CD4-positive, alpha-beta memory T cell (primary cell): ENCODE results near the gene BCAN. TPM values are rescaled to one million over a fixed set of nuclear protein-coding genes. Genes with fewer than 3 reads are reported as not detected.

ENCODE experiments used
- CTCF ChIA-PET: fragments of 350-600 bp; sonication (Branson Sonifier 250); formaldehyde crosslinking; loops from one replicate; lab custom pipeline; 2021; ENCODE audit warnings: inconsistent platforms; ENCODE audit not compliant: partially characterized antibody; lab: Charles Lee
- POLR2A ChIA-PET: fragments of 350-600 bp; sonication (Branson Sonifier 250); formaldehyde crosslinking; loops from one replicate; lab custom pipeline; 2021; ENCODE audit not compliant: partially characterized antibody; lab: Charles Lee
- DNase-seq, 5 donors: peaks; one replicate each; pipeline versions ENCODE4 v3.0.0 to v3.0.0-alpha.2; 2020 to 2022; ENCODE audit warnings: mixed read lengths in 1 of 5
- H3K27ac ChIP-seq: one replicate; pipeline ENCODE4 v1.7.0; 2013; ENCODE audit warnings: low read depth, low read length
- H3K27me3 ChIP-seq: 2 replicates; pipeline ENCODE4 v1.7.0; 2013; ENCODE audit warnings: mild to moderate bottlenecking, low read length, moderate library complexity; ENCODE audit not compliant: insufficient read depth
- H3K36me3 ChIP-seq: 2 replicates; pipeline ENCODE4 v1.7.0; 2013; ENCODE audit warnings: mild to moderate bottlenecking, low read length, moderate library complexity; ENCODE audit not compliant: insufficient read depth
- H3K4me1 ChIP-seq: 2 replicates; pipeline ENCODE4 v1.7.0; 2013; ENCODE audit warnings: mild to moderate bottlenecking, low read length, moderate library complexity; ENCODE audit not compliant: insufficient read depth
- H3K4me3 ChIP-seq, 2 donors: one replicate each; pipeline ENCODE4 v1.7.0; 2013; ENCODE audit warnings: low read length in 2 of 2, mild to moderate bottlenecking in 1 of 2
- H3K9me3 ChIP-seq, 2 donors: one replicate each; pipeline ENCODE4 v1.7.0; 2013; ENCODE audit warnings: low read length in 2 of 2, control low read depth in 1 of 2; ENCODE audit not compliant: control insufficient read depth in 1 of 2
- H3K27ac Mint-ChIP-seq, 7 donors: one replicate each; pipeline ENCODE4 v1.8.0; 2020 to 2021; ENCODE audit warnings: mixed read lengths in 7 of 7, mild to moderate bottlenecking in 6 of 7, inconsistent platforms in 3 of 7, moderate library complexity in 3 of 7
- H3K27me3 Mint-ChIP-seq, 2 donors: one replicate each; pipeline ENCODE4 v1.8.0; 2020 to 2021; ENCODE audit warnings: mixed read lengths in 2 of 2
- H3K36me3 Mint-ChIP-seq, 2 donors: one replicate each; pipeline ENCODE4 v1.8.0; 2020 to 2021; ENCODE audit warnings: mixed read lengths in 2 of 2, inconsistent platforms in 1 of 2, mild to moderate bottlenecking in 1 of 2
- H3K4me1 Mint-ChIP-seq, 4 donors: one replicate each; pipeline ENCODE4 v1.8.0; 2020 to 2021; ENCODE audit warnings: mixed read lengths in 4 of 4, mild to moderate bottlenecking in 1 of 4
- H3K4me3 Mint-ChIP-seq, 8 donors: one replicate each; pipeline ENCODE4 v1.8.0; 2020 to 2021; ENCODE audit warnings: mixed read lengths in 8 of 8, mild to moderate bottlenecking in 7 of 8, moderate library complexity in 6 of 8, inconsistent platforms in 3 of 8
- H3K9me3 Mint-ChIP-seq, 8 donors: one replicate each; pipeline ENCODE4 v1.8.0; 2020 to 2021; ENCODE audit warnings: mixed read lengths in 8 of 8, mild to moderate bottlenecking in 5 of 8, inconsistent platforms in 3 of 8, moderate library complexity in 1 of 8
- intact Hi-C: fragments of 100-400 bp; cut with micrococcal nuclease; formaldehyde crosslinking; loops from one replicate; pipeline ENCODE4 v1.15.1; 2023
- polyA plus RNA-seq, 2 donors: library from polyadenylated mRNA; unstranded; fragments of 300-500 nt; fragmentation: Illumina TruSeq; gene quantifications; one replicate each; pipeline ENCODE4 v1.2.3, GENCODE V29; 2021
- total RNA-seq, 2 experiments: library from RNA; stranded (reverse); gene quantifications; one replicate each; pipeline ENCODE4 v1.2.3, GENCODE V29; 2021

The BCAN gene
- total and polyA plus RNA-seq, 4 experiments from 2014 or later: not detected

GRCh38 chr1:156658496-156658895, 16.6 kb downstream of the BCAN start:
- ChIA-PET POLR2A (interaction anchor here (0.9 kb wide), 1 partner anchor 31 kb away, joined by 4 read pairs; no protein-coding TSS in a partner anchor), CTCF (interaction anchor here (0.9 to 7.8 kb wide), 8 partner anchors 9 to 67 kb away, joined by 3 to 153 read pairs (median 7); partner anchors contain the start of gene NES)
- no peak overlapping the region for H3K27ac ChIP-seq
- H3K9me3 ChIP-seq: no peaks in the 10 kb centered on the region
- H3K27me3 ChIP-seq: peaks cover 19% of the 10 kb centered on the region
- no peak for DNase-seq
- Mint-ChIP-seq H3K4me1 (peaks cover 30 to 72% (median 46%) of the 10 kb centered on the region in 4 donors), H3K36me3 (no peaks in the 10 kb centered on the region), H3K4me3 (peak overlapping the region in 2 of 8 donors; percentile 4 to 46), H3K27me3 (peaks cover 28 to 37% of the 10 kb centered on the region in 2 donors), H3K9me3 (no peaks in the 10 kb centered on the region), H3K27ac (peak overlapping the region in 3 of 7 donors; percentile 6 to 53 (median 34))
- intact Hi-C loops: no loop called here
- no peaks in the 10 kb centered on the region for H3K36me3 ChIP-seq
- no peak overlapping the region for H3K4me3 ChIP-seq
- peaks cover 60% of the 10 kb centered on the region for H3K4me1 ChIP-seq

GRCh38 chr1:156658945-156659574, 17.1 kb downstream of the BCAN start:
- POLR2A ChIA-PET: interaction anchor here (2.6 kb wide), 1 partner anchor 47 kb away, joined by 9 read pairs; the partner anchor contains the start of gene CRABP2
- intact Hi-C loops: no loop called here
- peaks cover 30 to 72% (median 46%) of the 10 kb centered on the region in 4 donors for H3K4me1 Mint-ChIP-seq
- CTCF ChIA-PET: interaction anchor here (0.8 to 7.8 kb wide), 17 partner anchors 10 to 158 kb away, joined by 3 to 153 read pairs (median 5); partner anchors contain the start of genes CRABP2, ISG20L2, MEF2D and METTL25B
- no peak overlapping the region for H3K27ac ChIP-seq
- H3K4me1 ChIP-seq: peaks cover 60% of the 10 kb centered on the region
- peaks cover 25 to 32% of the 10 kb centered on the region in 2 donors for H3K27me3 Mint-ChIP-seq
- peak overlapping the region in 3 of 8 donors; percentile 59 to 70 (median 63) for H3K4me3 Mint-ChIP-seq
- peaks cover 19% of the 10 kb centered on the region for H3K27me3 ChIP-seq
- H3K36me3 Mint-ChIP-seq: no peaks in the 10 kb centered on the region
- no peaks in the 10 kb centered on the region for H3K36me3 ChIP-seq
- H3K9me3 ChIP-seq: no peaks in the 10 kb centered on the region
- H3K4me3 ChIP-seq: no peak overlapping the region
- H3K9me3 Mint-ChIP-seq: no peaks in the 10 kb centered on the region
- no peak for DNase-seq
- peak overlapping the region in 4 of 7 donors; percentile 53 to 90 (median 78) for H3K27ac Mint-ChIP-seq

- peaks cover 30 to 72% (median 46%) of the 10 kb centered on the region in 4 donors for H3K4me1 Mint-ChIP-seq
- no peak overlapping the region for H3K27ac ChIP-seq
- peak overlapping the region; percentile 7 to 9 for H3K4me3 ChIP-seq
- no peaks in the 10 kb centered on the region for H3K9me3 ChIP-seq
- POLR2A ChIA-PET: interaction anchor here (2.6 kb wide), 1 partner anchor 47 kb away, joined by 9 read pairs; the partner anchor contains the start of gene CRABP2
- no peaks in the 10 kb centered on the region for H3K36me3 Mint-ChIP-seq
- peaks cover 16% of the 10 kb centered on the region for H3K27me3 ChIP-seq
- peak overlapping the region in 6 of 7 donors; percentile 67 to 90 (median 78) for H3K27ac Mint-ChIP-seq
- peak overlapping the region; percentile 35 to 74 (median 60) for H3K4me3 Mint-ChIP-seq
- CTCF ChIA-PET: interaction anchor here (0.8 to 7.8 kb wide), 14 partner anchors 10 to 159 kb away, joined by 3 to 153 read pairs (median 4); partner anchors contain the start of genes CRABP2, ISG20L2, MEF2D and METTL25B
- no peaks in the 10 kb centered on the region for H3K36me3 ChIP-seq
- no peak for DNase-seq
- intact Hi-C loops: no loop called here
- H3K27me3 Mint-ChIP-seq: peaks cover 20 to 26% of the 10 kb centered on the region in 2 donors
- peaks cover 63% of the 10 kb centered on the region for H3K4me1 ChIP-seq
- H3K9me3 Mint-ChIP-seq: no peaks in the 10 kb centered on the region
These were observed 17.7 kb downstream of the BCAN start for GRCh38 chr1:156659661-156659987.

GRCh38 chr1:156659988-156660751, 18.3 kb downstream of the BCAN start:
- no peaks in the 10 kb centered on the region for H3K36me3 Mint-ChIP-seq
- H3K27me3 Mint-ChIP-seq: peaks cover 18 to 22% of the 10 kb centered on the region in 2 donors
- H3K4me1 ChIP-seq: peaks cover 64% of the 10 kb centered on the region
- H3K4me1 Mint-ChIP-seq: peaks cover 30 to 69% (median 46%) of the 10 kb centered on the region in 4 donors
- ChIA-PET CTCF (interaction anchor here (0.6 to 7.8 kb wide), 24 partner anchors 11 to 275 kb away, joined by 3 to 153 read pairs (median 4); partner anchors contain the start of genes CRABP2, ISG20L2, MEF2D and METTL25B), POLR2A (interaction anchor here (2.6 kb wide), 1 partner anchor 46 kb away, joined by 9 read pairs; the partner anchor contains the start of gene CRABP2)
- H3K27me3 ChIP-seq: peaks cover 10% of the 10 kb centered on the region
- H3K27ac Mint-ChIP-seq: peak overlapping the region in 6 of 7 donors; percentile 69 to 90 (median 84)
- intact Hi-C loops: loop anchor here (1.0 kb wide), 3 partner anchors 18 to 65 kb away; no protein-coding TSS in a partner anchor
- peak overlapping the region in 1 of 2 donors; percentile 9 for H3K4me3 ChIP-seq
- no peaks in the 10 kb centered on the region for H3K36me3 ChIP-seq
- H3K4me3 Mint-ChIP-seq: peak overlapping the region; percentile 45 to 74 (median 60)
- H3K9me3 Mint-ChIP-seq: no peaks in the 10 kb centered on the region
- H3K27ac ChIP-seq: no peak overlapping the region
- peak; percentile 87 to 90 (median 88) for DNase-seq
- H3K9me3 ChIP-seq: no peaks in the 10 kb centered on the region

GRCh38 chr1:156660752-156661112, 18.8 kb downstream of the BCAN start:
- ChIA-PET CTCF (interaction anchor here (0.6 to 7.8 kb wide), 19 partner anchors 11 to 472 kb away, joined by 3 to 153 read pairs (median 4); partner anchors contain the start of genes CRABP2, ISG20L2, METTL25B and NES), POLR2A (interaction anchor here (0.6 to 2.6 kb wide), 4 partner anchors 46 to 645 kb away, joined by 3 to 9 read pairs (median 3); partner anchors contain the start of gene CRABP2)
- H3K36me3 ChIP-seq: no peaks in the 10 kb centered on the region
- Mint-ChIP-seq H3K27me3 (peaks cover 12 to 17% of the 10 kb centered on the region in 2 donors), H3K9me3 (no peaks in the 10 kb centered on the region), H3K36me3 (no peaks in the 10 kb centered on the region), H3K4me3 (peak overlapping the region in 5 of 8 donors; percentile 29 to 70 (median 58)), H3K27ac (peak overlapping the region in 4 of 7 donors; percentile 9 to 75 (median 71)), H3K4me1 (peaks cover 30 to 63% (median 46%) of the 10 kb centered on the region in 4 donors)
- H3K4me3 ChIP-seq: no peak overlapping the region
- intact Hi-C loops: loop anchor here (1.0 kb wide), 3 partner anchors 18 to 65 kb away; no protein-coding TSS in a partner anchor
- H3K27ac ChIP-seq: no peak overlapping the region
- DNase-seq: no peak
- peaks cover 10% of the 10 kb centered on the region for H3K27me3 ChIP-seq
- H3K4me1 ChIP-seq: peaks cover 64% of the 10 kb centered on the region
- no peaks in the 10 kb centered on the region for H3K9me3 ChIP-seq

- Histone ChIP-seq H3K36me3 (no peaks in the 10 kb centered on the region), H3K4me1 (peaks cover 55% of the 10 kb centered on the region), H3K27ac (no peak overlapping the region), H3K9me3 (no peaks in the 10 kb centered on the region), H3K4me3 (no peak overlapping the region), H3K27me3 (peaks cover under 1% of the 10 kb centered on the region)
- intact Hi-C loops: no loop called here
- POLR2A ChIA-PET: no interaction called here
- CTCF ChIA-PET: interaction anchor here (1.0 to 7.8 kb wide), 8 partner anchors 13 to 64 kb away, joined by 3 to 153 read pairs (median 10); partner anchors contain the start of genes ISG20L2, METTL25B and NES
- no peaks in the 10 kb centered on the region for H3K36me3 Mint-ChIP-seq
- no peak for DNase-seq
- H3K4me3 Mint-ChIP-seq: peak overlapping the region in 1 of 8 donors; percentile 26
- H3K9me3 Mint-ChIP-seq: no peaks in the 10 kb centered on the region
- H3K4me1 Mint-ChIP-seq: peaks cover 27 to 53% (median 36%) of the 10 kb centered on the region in 4 donors
- H3K27ac Mint-ChIP-seq: peak overlapping the region in 3 of 7 donors; percentile 26 to 77 (median 72)
- peaks cover 4 to 5% of the 10 kb centered on the region in 2 donors for H3K27me3 Mint-ChIP-seq
These were observed 20.3 kb downstream of the BCAN start for GRCh38 chr1:156662005-156662799.
